ENCODE measurements around the gene SSBP3. TPM values are rescaled to one million over a fixed set of nuclear protein-coding genes. Genes with fewer than 3 reads are reported as not detected.

Gene SSBP3
- polyA plus RNA-seq, 1 of the 3 experiments (the other 2 are of a cell fraction): 26.2 TPM

DNA sequence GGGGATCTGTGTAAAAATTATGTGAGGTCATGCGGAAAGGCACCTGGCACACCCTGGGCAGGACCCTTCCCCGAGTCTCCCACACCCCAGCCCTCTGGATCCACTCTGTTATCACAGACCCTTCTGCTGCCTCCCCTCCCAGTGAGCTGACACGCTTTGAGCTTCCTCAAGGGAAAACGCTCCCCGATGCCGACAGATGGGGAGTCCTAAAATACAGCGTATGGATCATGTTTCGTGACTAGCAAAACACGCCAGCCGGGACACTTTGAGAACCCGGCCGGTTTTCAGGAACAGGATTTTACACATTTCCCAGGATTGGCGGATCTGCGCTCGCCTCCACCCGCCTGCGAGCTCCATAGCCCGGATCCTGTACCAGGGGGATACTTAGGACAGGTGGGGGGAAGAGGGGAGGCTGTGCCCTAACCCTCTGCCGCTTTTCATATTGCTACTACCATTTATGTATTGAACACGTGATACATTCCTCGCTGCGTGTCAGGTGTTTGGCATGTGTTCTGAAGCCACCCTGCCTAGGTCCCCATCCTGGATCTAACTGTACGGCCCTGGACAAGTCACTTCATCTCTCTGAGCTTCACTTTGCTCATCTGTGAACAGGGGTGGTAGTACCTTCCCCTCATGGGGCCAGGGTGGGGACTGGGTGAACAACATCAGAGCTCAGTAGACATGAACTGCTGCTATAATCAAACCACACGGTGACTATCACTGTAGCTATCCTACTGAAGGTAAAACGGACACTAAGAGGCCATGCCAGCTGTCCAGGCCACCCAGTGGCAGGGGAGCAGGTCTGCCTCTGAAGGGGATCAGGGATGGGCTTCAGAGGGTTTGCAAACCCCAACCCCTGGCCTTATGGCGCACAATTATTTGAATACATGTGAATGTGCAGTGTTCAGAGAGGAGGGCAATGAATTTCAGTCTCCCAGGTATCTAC is 63.2 kb downstream of the SSBP3 start:
- Histone ChIP-seq H3K4me2 (no peak overlapping the region), H3K4me3 (ENCODE audit: low read depth in 2 of 2, low read length in 1 of 2) (no peak overlapping the region), H3K27ac (ENCODE audit: low read depth in 2 of 2, low read length in 1 of 2) (no peak overlapping the region), H4K20me1 (ENCODE audit: insufficient read depth) (no peaks in the 10 kb centered on the region), H3K9me2 (no peaks in the 10 kb centered on the region), H3K79me2 (ENCODE audit: insufficient read depth) (peaks cover 7% of the 10 kb centered on the region; the same call in 1 of the 2 replicates), H3K36me3 (replicated peaks in 1 of 2; ENCODE audit: control insufficient read depth in 1 of 2, insufficient read depth in 2 of 2, low read length in 1 of 2) (peaks cover 0 to 3% of the 10 kb centered on the region in 2 experiments), H3K4me1 (ENCODE audit: control insufficient read depth in 1 of 2, insufficient read depth in 2 of 2, low read depth in 1 of 2, low read length in 1 of 2) (peaks cover 0 to 34% of the 10 kb centered on the region in 2 experiments; a peak in 2 of 4 replicates), H3K27me3 (ENCODE audit: insufficient read depth) (no peaks in the 10 kb centered on the region), H3K9me3 (no peaks in the 10 kb centered on the region), H3K9ac (no peak overlapping the region), H3F3A (replicated peaks; ENCODE audit: insufficient read depth) (no peaks in the 10 kb centered on the region), H2AFZ (ENCODE audit: low read depth) (no peak overlapping the region)
- ChIA-PET POLR2A (no interaction called here), CTCF (interaction anchor here (0.7 to 1.8 kb wide), 7 partner anchors 9 to 147 kb away, joined by 3 to 6 read pairs (median 4); no protein-coding TSS in a partner anchor)
- WGBS (ENCODE audit: low lambda C conversion rate): 95% methylated on average over 24 of the region's 26 CpGs
- DNase-seq: no peak
- TF ChIP-seq EP300 (IDR thresholded peaks at IDR 0.05; ENCODE audit: borderline replicate concordance in 1 of 2, low read depth in 1 of 2, low read length in 1 of 2): no peak
- TF ChIP-seq SMC3 (IDR thresholded peaks at IDR 0.05; ENCODE audit: low read depth, low read length): no peak
- no peak for TF ChIP-seq SIN3A (IDR thresholded peaks at IDR 0.05; ENCODE audit: borderline replicate concordance, low read depth, low read length)
- no peak for TF ChIP-seq FOXJ3 (CRISPR knock-in tag; IDR thresholded peaks at IDR 0.05)
- TF ChIP-seq YY1 (IDR thresholded peaks at IDR 0.05; ENCODE audit: low read depth): no peak
- TF ChIP-seq GATA2 (CRISPR knock-in tag; IDR thresholded peaks at IDR 0.05): no peak

- no peak overlapping the region for H2AFZ ChIP-seq (ENCODE audit: low read depth)
- H3K9ac ChIP-seq: no peak overlapping the region
- H3K4me1 ChIP-seq (ENCODE audit: control insufficient read depth in 1 of 2, insufficient read depth in 2 of 2, low read depth in 1 of 2, low read length in 1 of 2): peaks cover 0 to 35% of the 10 kb centered on the region in 2 experiments; a peak in 2 of 4 replicates
- no peaks in the 10 kb centered on the region for H4K20me1 ChIP-seq (ENCODE audit: insufficient read depth)
- no peak overlapping the region for H3K4me2 ChIP-seq
- no peak overlapping the region for H3K4me3 ChIP-seq (ENCODE audit: low read depth in 2 of 2, low read length in 1 of 2)
- POLR2A ChIA-PET: no interaction called here
- DNase-seq: no peak
- CTCF ChIA-PET: interaction anchor here (1.1 to 1.8 kb wide), 4 partner anchors 10 to 14 kb away, joined by 3 to 5 read pairs (median 4); no protein-coding TSS in a partner anchor
- H3K27ac ChIP-seq (ENCODE audit: low read depth in 2 of 2, low read length in 1 of 2): no peak overlapping the region
- no peaks in the 10 kb centered on the region for H3F3A ChIP-seq (replicated peaks; ENCODE audit: insufficient read depth)
- H3K36me3 ChIP-seq (replicated peaks in 1 of 2; ENCODE audit: control insufficient read depth in 1 of 2, insufficient read depth in 2 of 2, low read length in 1 of 2): peaks cover 0 to 2% of the 10 kb centered on the region in 2 experiments
- WGBS (ENCODE audit: low lambda C conversion rate): 93% methylated on average over 2 of the region's 2 CpGs
- H3K27me3 ChIP-seq (ENCODE audit: insufficient read depth): no peaks in the 10 kb centered on the region
- H3K79me2 ChIP-seq (ENCODE audit: insufficient read depth): peaks cover 7% of the 10 kb centered on the region; the same call in 1 of the 2 replicates
- no peaks in the 10 kb centered on the region for H3K9me3 ChIP-seq
- H3K9me2 ChIP-seq: no peaks in the 10 kb centered on the region
- TF ChIP-seq MAX (IDR thresholded peaks at IDR 0.05; ENCODE audit: low read depth): no peak
- TF ChIP-seq SIN3A (IDR thresholded peaks at IDR 0.05; ENCODE audit: borderline replicate concordance, low read depth, low read length): no peak
- TF ChIP-seq NRF1 (IDR thresholded peaks at IDR 0.05; ENCODE audit: low read depth, low read length): no peak
- no peak for TF ChIP-seq ELF1 (IDR thresholded peaks at IDR 0.05)
- TF ChIP-seq TCF12 (IDR thresholded peaks at IDR 0.05): no peak
- TF ChIP-seq, protein P1, sequence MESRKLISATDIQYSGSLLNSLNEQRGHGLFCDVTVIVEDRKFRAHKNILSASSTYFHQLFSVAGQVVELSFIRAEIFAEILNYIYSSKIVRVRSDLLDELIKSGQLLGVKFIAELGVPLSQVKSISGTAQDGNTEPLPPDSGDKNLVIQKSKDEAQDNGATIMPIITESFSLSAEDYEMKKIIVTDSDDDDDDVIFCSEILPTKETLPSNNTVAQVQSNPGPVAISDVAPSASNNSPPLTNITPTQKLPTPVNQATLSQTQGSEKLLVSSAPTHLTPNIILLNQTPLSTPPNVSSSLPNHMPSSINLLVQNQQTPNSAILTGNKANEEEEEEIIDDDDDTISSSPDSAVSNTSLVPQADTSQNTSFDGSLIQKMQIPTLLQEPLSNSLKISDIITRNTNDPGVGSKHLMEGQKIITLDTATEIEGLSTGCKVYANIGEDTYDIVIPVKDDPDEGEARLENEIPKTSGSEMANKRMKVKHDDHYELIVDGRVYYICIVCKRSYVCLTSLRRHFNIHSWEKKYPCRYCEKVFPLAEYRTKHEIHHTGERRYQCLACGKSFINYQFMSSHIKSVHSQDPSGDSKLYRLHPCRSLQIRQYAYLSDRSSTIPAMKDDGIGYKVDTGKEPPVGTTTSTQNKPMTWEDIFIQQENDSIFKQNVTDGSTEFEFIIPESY (IDR thresholded peaks at IDR 0.05; ENCODE audit: borderline replicate concordance, low read depth): no peak
- TF ChIP-seq EP300 (IDR thresholded peaks at IDR 0.05; ENCODE audit: borderline replicate concordance in 1 of 2, low read depth in 1 of 2, low read length in 1 of 2): no peak
- TF ChIP-seq EZH2phosphoT487 (IDR thresholded peaks at IDR 0.05; ENCODE audit: borderline replicate concordance, low read depth): no peak
- TF ChIP-seq, protein P2, sequence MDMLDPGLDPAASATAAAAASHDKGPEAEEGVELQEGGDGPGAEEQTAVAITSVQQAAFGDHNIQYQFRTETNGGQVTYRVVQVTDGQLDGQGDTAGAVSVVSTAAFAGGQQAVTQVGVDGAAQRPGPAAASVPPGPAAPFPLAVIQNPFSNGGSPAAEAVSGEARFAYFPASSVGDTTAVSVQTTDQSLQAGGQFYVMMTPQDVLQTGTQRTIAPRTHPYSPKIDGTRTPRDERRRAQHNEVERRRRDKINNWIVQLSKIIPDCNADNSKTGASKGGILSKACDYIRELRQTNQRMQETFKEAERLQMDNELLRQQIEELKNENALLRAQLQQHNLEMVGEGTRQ (IDR thresholded peaks at IDR 0.05; ENCODE audit: borderline replicate concordance, low read depth, low read length): no peak
- no peak for TF ChIP-seq MEF2A (IDR thresholded peaks at IDR 0.05; ENCODE audit: borderline replicate concordance, low read depth)
- no peak for TF ChIP-seq GATA2 (CRISPR knock-in tag; IDR thresholded peaks at IDR 0.05)
- TF ChIP-seq POLR2AphosphoS5 (IDR thresholded peaks at IDR 0.05; ENCODE audit: low read depth, low read length): no peak
- TF ChIP-seq JUND (IDR thresholded peaks at IDR 0.05): no peak
- TF ChIP-seq, protein P3, sequence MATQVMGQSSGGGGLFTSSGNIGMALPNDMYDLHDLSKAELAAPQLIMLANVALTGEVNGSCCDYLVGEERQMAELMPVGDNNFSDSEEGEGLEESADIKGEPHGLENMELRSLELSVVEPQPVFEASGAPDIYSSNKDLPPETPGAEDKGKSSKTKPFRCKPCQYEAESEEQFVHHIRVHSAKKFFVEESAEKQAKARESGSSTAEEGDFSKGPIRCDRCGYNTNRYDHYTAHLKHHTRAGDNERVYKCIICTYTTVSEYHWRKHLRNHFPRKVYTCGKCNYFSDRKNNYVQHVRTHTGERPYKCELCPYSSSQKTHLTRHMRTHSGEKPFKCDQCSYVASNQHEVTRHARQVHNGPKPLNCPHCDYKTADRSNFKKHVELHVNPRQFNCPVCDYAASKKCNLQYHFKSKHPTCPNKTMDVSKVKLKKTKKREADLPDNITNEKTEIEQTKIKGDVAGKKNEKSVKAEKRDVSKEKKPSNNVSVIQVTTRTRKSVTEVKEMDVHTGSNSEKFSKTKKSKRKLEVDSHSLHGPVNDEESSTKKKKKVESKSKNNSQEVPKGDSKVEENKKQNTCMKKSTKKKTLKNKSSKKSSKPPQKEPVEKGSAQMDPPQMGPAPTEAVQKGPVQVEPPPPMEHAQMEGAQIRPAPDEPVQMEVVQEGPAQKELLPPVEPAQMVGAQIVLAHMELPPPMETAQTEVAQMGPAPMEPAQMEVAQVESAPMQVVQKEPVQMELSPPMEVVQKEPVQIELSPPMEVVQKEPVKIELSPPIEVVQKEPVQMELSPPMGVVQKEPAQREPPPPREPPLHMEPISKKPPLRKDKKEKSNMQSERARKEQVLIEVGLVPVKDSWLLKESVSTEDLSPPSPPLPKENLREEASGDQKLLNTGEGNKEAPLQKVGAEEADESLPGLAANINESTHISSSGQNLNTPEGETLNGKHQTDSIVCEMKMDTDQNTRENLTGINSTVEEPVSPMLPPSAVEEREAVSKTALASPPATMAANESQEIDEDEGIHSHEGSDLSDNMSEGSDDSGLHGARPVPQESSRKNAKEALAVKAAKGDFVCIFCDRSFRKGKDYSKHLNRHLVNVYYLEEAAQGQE (IDR thresholded peaks at IDR 0.05; ENCODE audit: low read depth, low read length): no peak
- no peak for TF ChIP-seq RAD21 (IDR thresholded peaks at IDR 0.05; ENCODE audit: low read length)
- no peak for TF ChIP-seq FOXJ3 (CRISPR knock-in tag; IDR thresholded peaks at IDR 0.05)
- TF ChIP-seq CHD2 (IDR thresholded peaks at IDR 0.05; ENCODE audit: low read length, partially characterized antibody): no peak
These were observed 63.9 kb downstream of the SSBP3 start for GRCh38 chr1:54342288-54342687.
